Fibroblast of gingiva (primary cell): ENCODE data around the gene UNC93B1.
"Not testable (repeated sequence)": the region's sequence is repeated elsewhere in the genome, so short reads cannot be mapped to it uniquely, and the experiment has no call there.

Experiments used
- DNase-seq: peaks from one replicate; pipeline ENCODE4 v3.0.0-alpha.2; 2011; ENCODE audit warnings: low read depth

Gene UNC93B1

DNA sequence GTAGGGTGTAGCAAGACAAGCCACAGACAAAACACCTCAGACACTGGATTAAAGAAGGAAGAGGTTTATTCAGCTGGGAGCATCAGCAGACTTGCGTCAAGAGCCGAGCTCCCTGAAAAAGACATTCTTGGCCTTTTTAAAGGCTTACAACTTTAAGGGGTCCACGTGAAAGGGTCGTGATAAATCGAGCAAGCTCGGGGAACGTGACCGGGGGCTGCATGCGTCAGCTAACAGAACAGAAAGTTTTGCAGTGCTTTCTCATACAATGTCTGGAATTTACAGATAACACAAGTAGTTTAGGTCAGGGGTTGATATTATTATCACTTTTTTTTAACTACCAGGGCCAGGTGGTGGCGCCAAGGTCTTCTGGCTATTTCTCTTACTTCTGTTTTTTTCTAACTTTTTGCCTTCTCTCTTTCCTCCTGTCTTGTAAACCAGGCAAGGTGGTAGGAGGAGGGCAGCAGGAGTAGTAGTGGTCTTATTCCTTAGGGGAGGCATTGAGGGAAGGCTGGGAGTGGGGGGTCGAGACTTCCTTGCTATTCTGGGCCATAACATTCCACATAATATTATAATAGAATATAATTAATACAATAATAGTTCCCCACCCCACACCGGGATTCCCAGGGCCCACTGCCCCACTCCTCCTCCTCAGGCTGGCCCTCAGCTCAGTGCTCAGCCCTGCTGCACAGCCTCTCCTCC is 5.6 kb upstream of the UNC93B1 start:
- DNase-seq = peak; percentile 43

DNA sequence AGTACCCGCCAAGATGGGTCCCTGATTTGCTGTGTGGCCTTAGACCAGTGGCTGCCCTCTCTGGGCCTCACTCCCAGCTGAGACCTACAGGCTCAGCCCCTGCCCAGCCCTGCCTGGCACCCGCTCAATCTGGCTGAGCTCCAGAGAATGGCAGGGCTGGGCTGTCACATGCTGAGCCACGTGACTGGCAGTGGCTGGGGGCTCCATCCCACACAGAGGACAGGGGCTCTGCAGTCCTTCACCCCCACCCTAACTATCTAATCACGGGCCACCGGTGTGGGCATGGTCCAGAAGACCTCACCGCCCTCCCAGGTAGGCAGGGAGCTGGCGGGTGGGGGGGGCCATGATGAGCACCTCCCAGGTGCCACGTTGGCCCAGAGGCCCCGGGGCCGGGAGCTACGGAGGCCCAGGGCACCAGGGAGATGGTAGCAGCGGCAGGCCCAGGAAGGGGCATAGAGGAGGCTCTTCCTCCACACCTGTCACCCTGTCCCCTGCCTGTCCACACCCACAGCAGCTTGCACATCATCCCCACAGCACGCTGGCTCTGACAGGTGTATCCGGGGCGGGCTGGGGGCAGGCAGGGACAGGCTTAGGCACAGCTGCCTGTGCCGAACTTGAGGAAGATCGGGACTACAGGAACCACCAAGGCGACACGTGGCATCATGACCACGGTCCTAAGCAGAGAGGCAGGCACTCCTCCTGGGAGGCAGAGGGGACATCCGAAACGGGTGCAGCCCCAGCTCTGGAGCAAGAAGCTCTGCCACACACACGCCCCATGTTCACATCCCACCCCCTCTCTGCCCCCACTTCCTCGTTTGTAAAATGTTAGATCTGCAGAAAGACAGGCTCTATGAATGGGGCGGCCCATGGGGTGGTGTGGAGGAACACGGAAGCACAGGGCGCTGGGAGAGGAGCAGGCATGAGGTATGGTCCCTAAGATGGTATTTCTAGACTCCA is 4.8 kb upstream of the UNC93B1 start:
- no peak for DNase-seq

DNA sequence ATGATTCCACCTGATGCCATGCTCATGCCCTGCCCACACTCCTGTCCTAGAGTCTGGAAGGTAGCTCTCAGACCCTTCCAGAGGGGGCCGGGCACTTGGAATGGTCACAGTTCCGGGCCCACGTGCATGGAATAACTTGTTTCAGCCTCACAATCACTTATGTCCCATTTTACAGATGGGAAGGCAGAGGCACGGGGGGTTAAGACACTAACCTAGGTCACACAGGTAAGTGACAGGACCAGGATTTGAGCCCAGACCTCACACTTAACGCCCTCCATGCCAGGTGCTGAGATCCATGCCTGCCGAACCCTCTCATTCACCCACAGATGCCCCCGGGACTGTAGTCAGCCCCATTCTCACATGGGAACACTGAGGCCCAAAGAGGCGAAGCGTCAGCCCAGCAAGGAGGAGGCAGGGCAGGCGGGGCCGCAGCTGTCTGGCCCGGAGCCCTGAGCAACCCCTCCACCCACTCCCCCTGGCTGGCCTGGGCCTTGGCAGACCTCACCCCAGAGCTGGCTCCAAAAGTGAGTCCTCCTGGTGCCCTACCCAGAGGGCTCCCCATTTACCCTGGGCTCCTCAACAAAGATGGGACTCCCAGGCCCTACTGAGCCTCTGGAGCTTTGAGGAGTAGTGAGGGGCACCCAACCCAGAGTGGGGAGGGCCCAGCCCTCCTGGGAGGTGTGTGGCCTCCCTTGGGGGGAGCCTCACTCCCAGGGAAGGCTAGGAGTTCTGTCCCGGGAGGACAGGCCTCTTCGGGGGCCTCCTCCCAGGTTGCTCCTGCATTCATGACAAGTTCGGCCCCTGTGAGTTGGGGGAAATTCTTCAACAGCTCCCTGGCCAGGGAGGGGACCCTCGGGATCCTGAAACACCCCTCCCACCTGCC is 3.8 kb upstream of the UNC93B1 start:
- no peak for DNase-seq

DNA sequence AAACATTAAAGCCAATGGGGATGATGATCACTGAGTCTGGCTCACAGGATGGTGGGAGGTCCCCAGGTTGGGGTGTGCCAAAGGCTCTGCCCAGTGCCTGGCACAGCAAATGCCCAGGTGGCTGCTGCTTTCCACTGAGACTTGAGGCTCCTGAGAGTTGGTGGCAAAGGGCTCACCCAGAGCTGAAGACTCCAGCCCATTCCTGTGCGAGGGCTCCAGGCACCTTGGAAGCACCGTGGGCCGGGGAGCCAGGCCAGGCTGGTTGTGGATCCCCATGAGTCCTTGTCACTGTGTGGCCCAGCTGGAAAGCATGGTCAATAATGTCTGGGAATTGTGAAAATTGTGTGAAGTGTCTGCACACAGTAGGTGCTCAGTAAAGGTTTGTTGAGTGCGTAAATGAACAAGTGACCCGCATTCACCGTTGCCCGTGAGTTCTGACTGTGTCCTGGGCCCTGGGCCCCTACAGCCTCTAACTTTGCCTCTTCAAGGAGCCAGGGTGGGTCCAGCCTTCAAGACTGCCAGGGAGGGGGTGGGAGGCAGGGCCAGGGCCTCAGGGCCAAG is 2.8 kb upstream of the UNC93B1 start:
- no peak for DNase-seq

DNA sequence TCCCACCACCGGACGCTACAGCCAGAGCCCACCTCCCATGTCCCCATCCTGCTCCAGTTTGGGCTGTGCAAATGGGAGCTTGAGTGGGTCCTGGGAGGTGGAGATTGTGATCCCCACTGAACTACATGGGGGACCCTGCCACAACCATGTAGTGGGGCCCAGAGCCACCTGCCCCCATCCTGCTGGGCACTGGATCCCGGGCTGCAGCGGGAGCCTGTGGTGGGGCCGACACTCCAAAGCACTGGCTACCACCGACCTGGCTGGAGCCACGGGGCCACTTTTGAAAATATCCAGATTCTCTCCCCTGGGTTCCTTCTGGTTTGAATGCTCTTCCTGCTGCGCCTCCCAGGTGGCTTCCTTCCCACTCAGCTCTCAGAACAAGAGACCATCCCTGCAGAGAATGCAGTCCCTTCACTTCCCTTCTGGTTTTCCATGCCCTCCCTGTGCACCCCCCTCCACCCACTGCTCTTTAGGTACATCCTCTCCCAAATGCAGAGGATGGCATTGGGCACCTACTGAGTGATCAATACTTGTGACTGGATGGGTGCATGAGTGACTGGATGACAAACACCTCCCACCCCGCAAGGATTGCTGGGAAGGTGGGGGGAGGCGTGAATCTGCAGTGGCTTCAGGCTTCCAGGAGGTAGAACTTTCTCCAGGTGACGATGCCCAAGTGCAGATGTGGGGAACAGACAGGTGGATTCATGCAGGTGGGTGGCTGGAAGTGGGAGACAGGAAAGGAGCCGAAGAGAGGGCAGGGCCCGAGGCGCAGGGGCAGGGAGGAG is 846 bp upstream of the UNC93B1 start:
- DNase-seq = no peak

DNA sequence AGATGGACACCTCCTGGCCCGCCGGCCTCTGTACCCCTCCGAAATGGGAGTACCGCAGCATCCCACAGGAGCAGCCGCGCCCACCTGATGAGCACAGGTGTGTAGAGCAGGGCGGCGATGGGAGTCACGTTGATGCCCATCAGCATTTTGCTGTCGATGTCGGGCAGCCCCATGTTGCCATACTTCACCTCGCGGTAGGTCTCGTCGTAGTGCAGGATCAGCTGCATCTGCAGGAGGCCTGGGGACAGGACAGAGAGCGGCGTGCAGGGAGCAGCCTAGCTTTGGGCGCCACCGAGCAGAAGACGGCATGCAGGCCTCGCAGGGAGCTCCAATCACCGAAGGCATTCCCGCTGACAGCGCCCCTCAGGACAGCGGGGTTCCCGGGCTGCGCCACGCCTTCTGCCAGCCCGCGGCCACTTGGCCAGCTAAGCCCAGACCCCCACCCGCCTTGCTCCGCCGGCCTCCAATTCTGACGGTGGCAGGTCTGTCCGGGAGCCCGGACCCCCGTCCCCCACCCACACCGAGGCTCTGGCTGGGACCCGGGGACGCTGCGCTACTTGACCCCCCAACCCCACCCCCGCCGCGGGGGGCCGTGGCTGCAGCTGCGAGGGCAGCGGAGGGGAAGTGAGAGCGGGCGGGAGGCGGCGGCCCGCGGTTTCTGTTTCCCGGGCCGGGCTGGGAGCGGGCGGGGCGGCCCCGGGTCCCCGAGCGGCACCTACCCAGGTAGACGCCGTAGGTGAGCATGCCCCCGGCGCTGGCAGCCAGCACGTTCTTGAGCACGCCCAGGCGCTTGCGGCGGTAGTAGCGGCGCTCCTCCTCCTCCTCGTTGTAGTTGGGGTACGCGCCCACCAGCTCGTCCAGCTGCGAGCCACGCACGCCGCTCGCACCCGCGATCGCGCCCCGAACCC is 705 bp downstream of the UNC93B1 start:
- DNase-seq = no peak

DNA sequence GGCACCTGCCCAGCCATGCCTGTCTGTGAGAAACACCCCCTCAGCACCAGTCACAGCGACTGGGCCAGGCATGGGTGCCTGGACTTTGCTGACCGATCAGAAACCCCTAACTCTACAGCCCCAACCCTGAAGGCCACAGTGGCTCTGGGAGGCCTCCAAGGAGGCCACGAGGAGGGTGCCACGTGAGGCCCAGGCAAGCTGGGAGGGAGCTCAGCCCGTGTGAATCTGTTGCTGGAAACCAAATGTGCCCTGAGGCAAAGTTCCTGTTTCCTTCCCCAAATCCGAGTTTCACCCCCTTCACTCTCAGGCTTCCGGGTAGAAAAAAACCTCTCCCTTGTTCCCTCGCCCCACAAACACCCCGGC is 1.3 kb downstream of the UNC93B1 start:
- DNase-seq = no peak

DNA sequence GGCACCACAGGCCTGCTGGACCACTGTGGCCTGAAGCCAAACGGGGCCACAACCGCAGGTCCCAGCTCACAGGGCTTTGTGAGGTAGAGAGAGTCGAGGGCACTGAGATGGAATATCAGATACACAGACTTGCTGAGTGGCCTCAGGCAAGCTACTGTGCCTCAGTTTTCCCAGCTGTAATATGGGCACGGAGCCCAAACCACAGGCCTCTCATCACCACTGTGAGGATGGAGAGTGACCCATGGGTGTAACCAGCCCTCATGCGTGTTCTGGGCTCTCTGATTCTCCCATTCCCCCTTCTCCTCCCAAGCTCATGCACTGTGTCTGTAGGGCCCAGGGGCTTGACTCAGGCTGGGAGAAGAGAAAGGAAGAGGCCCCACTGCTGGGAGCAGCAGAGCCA is 4.2 kb downstream of the UNC93B1 start:
- no peak for DNase-seq

DNA sequence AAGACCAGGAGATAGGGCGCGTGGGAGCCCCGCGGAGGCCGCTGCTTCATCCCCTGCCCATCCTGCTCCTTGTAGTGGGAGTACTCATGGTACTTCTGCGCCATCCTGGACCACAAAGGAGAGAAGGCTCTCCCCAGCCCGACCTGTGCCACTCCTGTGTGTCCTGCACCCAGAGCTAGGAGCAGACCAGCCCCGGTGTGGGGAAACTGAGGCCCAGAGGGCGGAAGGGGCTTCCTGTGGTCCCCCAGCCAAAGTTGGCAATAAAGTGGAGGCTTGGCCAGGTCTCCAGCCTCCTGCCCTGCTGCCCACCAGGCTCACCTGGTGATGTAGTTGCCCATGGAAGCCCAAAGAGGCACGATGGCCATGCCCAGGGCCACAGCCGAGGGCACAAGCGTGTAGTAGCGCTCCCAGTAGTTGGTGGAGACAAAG is 4.7 kb downstream of the UNC93B1 start:
- no peak for DNase-seq

DNA sequence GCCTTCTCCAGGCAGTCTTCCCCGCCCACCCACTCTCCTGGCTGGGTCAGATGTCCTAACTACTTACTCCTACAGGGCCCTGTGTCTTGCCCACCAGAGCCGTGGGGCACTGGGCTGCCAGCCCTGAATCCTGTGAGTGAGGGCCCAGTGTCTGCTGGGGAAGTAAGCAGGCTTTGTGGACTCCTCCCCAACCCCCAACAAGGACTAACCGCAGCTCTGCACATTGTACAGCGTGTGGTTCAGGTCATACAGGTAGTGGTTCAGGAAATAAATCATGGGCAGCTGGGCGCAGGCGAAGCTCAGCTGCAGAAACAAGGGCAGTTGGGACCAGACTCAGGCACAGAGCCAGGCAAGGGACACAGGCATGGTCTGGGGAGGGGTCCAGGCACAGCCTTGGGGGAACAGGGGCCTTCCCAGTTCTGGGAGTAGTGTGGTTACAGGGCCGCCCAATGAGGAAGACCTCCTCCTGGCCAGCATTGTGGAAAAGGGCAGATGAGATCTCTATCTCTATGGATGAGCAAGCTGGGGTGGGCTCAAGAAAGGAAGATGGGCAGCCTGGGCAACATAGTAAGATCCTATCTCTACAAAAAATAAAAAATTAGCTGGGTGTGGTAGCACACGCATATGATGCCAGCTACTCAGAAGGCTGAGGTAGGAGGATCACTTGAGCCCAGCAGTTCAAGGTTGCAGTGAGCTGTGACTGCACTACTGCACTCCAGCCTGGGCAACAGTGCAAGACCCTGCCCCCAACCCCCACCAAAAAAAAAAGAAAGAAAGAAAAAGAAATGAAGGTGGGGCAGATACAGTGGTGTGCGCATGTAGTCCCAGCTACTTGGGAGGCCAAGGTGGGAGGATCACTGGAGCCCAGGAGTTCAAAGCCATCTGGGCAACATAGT is 5.5 kb downstream of the UNC93B1 start:
- no peak for DNase-seq

DNA sequence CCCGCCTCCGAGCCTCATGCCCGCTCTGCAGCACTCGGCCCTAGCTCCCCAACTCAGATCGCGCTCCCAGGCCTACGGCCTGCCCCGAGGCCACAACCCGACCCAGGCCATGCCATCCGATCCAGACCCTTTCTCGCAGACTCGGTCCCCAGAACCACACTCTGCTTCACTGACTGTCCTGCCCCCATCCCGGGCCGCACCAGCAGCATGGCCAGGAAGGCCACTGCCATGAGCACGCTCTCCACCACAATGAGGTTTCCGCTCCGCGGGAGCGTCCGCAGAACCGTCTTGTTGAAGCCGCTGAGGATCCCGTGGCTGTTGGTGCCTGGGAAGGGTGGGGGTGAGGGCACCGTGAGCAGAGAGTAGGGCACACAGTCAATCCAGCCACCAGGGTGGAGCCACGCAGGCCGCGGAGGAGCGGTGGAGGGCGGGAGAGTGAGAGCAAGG is 6.4 kb downstream of the UNC93B1 start:
- no peak for DNase-seq

DNA sequence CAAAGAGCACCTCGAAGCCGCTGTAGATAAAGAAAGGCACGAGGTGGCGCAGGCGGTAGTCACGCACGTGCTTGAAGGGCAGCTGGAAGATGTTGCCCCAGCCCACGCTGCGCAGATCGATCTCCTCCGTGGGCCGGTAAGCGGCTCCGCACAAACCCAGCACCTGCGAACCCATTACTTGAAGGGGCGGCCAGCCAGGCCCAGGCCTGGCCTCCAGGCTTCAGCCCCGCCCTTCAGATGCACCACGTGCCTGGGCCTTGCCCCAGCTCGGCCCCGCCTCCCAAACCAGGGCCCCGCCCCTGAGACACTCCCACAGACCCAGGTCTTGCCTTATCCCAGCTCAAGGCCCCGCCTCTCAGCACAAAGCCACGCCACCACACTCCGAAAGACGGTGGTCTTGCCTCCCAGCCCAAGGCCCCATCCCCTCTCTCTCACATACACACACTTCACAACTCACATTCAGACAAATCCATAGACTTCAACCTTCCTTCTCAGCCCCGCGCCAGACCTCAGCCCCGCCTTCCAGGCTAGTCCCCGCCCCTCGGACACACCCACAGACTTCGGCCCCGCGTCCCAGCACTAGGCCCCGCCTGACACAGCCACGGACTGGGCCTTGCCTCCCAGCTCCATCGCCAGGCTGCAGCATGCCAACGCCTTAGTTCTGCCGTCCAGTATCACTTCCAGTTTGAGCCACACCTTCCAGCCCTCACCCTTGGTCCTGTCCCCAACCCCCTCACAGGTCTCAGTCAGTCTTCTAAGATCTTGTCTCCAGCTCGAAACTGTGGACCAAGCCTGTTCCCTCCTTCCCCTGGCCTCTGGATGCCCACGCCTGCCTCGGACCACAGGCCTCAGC is 7.0 kb downstream of the UNC93B1 start:
- DNase-seq = peak; percentile 44

DNA sequence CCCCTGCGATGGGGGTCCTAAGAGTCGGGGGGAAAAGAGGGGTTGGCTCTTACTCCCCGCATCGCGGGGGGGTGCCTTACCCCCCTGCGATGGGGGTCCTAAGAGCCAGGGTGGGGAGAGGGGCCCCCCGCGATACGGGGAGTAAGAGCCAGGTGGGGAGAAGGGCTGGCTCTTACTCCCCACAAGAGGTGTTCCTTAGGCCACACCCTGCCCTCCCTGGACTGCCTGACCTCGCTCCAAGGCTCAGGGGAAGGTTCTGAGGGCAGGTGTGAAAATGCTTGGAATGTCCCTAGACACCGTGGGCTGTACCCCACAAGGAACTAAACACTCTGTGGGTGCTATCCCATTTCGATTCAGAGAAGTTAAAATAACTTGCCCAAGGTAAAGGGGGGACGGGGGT is 7.8 kb downstream of the UNC93B1 start:
- no peak for DNase-seq

DNA sequence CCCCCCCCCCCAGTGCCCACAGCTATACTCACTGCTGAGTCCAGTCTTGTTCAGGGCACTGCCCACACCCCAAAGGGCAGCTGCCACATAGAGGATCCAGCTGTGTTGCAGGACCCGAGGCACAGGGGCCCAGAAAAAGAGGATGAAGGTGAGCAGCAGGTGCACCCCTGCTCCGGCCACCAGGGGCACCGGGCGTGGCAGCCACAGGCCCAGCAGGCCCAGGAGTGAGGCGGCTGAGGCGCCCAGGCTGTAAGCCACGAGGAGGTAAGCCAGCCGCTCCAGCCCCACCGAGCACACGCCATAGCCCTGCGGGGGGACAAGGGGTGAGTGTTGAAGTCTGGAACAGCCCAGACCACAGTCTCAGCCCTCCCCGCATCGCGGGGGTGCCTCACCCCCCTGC is 8.3 kb downstream of the UNC93B1 start:
- DNase-seq = not testable (repeated sequence)

DNA sequence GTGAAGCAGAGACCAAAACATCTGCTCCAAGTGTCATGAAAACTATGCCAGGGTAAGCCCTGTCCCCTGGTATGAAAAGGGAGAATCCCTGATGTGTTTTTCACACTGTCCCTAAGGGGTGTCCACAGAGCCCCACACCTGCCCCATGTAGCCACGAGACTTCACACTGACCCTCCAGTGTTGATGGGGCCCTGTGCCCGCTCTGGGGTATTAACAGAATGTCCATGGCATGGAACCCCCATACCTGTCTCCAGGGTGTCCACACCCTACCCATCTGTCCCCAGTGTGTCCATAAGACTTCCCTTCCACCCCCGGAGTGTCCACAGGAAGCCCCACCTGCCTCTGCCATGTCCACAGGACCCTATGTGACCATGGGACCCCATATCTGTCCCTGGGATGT is 8.8 kb downstream of the UNC93B1 start:
- not testable (repeated sequence) for DNase-seq

DNA sequence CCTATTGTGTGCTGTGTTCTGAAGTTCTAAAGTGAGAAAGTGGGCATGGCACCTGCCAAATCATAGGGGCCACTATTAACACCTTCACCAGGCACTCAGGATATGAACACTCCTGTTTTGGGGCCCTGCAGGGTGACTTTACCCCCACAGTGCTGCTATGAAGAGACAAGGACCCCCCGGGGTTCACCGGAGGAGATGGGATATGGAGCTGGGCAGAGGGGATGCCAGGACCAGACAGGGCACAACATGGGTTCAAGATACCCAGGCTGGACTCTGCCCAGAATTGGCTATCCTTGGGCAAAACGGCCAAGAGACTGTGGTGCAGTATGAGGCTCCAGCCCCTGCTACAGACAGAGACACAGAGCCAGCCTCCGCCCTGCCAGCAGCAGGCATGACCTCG is 9.5 kb downstream of the UNC93B1 start:
- DNase-seq = not testable (repeated sequence)

DNA sequence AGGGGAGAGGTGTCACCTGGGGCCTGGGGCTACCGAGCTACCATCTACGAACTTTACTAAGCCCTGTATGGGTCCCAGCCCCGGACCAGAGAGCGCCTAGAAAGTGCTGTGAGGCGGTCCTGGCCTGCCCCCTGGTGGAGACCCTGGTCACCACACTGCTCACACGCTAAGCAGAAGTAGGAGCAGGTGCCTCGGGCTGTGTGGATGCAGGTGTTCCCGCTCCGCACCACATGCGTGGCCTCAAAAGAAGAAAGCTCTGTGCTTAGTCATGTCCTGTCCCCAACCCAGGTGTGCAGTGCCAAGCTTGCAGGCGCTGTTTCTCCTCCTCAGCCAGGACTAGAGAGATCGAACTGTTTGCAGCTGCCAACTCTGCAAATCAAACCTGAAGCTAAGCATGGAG is 10.1 kb downstream of the UNC93B1 start:
- not testable (repeated sequence) for DNase-seq
